GM19193 (cell line): Measurements from ENCODE around the gene COQ4.

ENCODE experiments used
- POLR2A ChIP-seq: IDR thresholded peaks from 4 replicates; pipeline ENCODE4 v1.6.1; 2011; ENCODE audit not compliant: insufficient read depth, insufficient read length; ENCODE audit errors: extremely low read depth

COQ4 gene

GRCh38 chr9:128322404-128323211 lies at the start of gene COQ4, which contains the start of gene TRUB2:
Gene COQ4, plus strand, starts transcription at chr9:128322839. Its CDS starts 20 bp downstream, at chr9:128322859.
Gene TRUB2, minus strand, starts transcription at chr9:128322447. Its CDS starts 39 bp downstream, at chr9:128322408.
- TF ChIP-seq POLR2A = peak; percentile 84

- TF ChIP-seq POLR2A = no peak
Measured at GRCh38 chr9:128274245-128274644, 48.4 kb upstream of the COQ4 start.

GRCh38 chr9:128275198-128276007 lies 47.2 kb upstream of the COQ4 start, which contains the start of gene GOLGA2:
Gene GOLGA2, minus strand, starts transcription at chr9:128276007. Its CDS starts 31 bp downstream, at chr9:128275976.
- TF ChIP-seq POLR2A = peak; percentile 56

- TF ChIP-seq POLR2A = peak; percentile 99
Measured at GRCh38 chr9:128276008-128276573, 46.5 kb upstream of the COQ4 start, which contains the start of gene SWI5. Gene SWI5, plus strand, starts transcription at chr9:128276276.

GRCh38 chr9:128276574-128277270 lies 45.9 kb upstream of the COQ4 start:
- TF ChIP-seq POLR2A = no peak

GRCh38 chr9:128280084-128280622 lies 42.5 kb upstream of the COQ4 start:
- TF ChIP-seq POLR2A = no peak

GRCh38 chr9:128282500-128282899 lies 40.1 kb upstream of the COQ4 start:
- no peak for TF ChIP-seq POLR2A

GRCh38 chr9:128285033-128285784 lies 37.4 kb upstream of the COQ4 start:
- TF ChIP-seq POLR2A = no peak

GRCh38 chr9:128286440-128286839 lies 36.2 kb upstream of the COQ4 start:
- TF ChIP-seq POLR2A = no peak

GRCh38 chr9:128288273-128289004 lies 34.2 kb upstream of the COQ4 start:
- no peak for TF ChIP-seq POLR2A

- TF ChIP-seq POLR2A = no peak
Measured at GRCh38 chr9:128292009-128292408, 30.6 kb upstream of the COQ4 start.

GRCh38 chr9:128293091-128293490 lies 29.5 kb upstream of the COQ4 start:
- TF ChIP-seq POLR2A = no peak

- no peak for TF ChIP-seq POLR2A
Measured at GRCh38 chr9:128294142-128294541, 28.5 kb upstream of the COQ4 start.

GRCh38 chr9:128296340-128297220 lies 26.1 kb upstream of the COQ4 start:
- TF ChIP-seq POLR2A = no peak
